Measurements from ENCODE around the gene SLC25A24.

DNA sequence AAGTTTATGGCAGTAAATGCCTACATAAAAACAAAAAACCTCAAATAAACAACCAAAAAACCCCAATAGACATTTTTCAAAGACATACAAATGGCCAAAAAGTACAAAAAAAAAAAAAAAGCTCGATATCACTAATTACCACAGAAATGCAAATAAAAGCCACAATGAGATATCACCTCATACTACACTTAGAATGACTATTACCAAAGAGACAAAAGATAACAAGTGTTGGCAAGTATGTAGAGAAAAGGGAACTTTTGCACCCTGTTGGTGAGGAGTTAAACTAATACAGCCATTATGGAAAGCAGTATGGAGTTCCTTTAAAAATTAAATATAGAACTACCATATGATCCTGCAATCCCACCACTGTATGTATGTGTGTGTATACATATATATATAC lies 21.1 kb downstream of the SLC25A24 start:
- TF ChIP-seq ADNP (tag; IDR thresholded peaks at IDR 0.05), result no peak
- TF ChIP-seq TRIM24 (IDR thresholded peaks at IDR 0.05), result no peak
- TF ChIP-seq PHF8 (IDR thresholded peaks at IDR 0.05; ENCODE audit: borderline replicate concordance, low read length), result no peak
- TF ChIP-seq, protein P1, sequence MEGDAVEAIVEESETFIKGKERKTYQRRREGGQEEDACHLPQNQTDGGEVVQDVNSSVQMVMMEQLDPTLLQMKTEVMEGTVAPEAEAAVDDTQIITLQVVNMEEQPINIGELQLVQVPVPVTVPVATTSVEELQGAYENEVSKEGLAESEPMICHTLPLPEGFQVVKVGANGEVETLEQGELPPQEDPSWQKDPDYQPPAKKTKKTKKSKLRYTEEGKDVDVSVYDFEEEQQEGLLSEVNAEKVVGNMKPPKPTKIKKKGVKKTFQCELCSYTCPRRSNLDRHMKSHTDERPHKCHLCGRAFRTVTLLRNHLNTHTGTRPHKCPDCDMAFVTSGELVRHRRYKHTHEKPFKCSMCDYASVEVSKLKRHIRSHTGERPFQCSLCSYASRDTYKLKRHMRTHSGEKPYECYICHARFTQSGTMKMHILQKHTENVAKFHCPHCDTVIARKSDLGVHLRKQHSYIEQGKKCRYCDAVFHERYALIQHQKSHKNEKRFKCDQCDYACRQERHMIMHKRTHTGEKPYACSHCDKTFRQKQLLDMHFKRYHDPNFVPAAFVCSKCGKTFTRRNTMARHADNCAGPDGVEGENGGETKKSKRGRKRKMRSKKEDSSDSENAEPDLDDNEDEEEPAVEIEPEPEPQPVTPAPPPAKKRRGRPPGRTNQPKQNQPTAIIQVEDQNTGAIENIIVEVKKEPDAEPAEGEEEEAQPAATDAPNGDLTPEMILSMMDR (IDR thresholded peaks at IDR 0.05 in 2 of 3, conservative IDR thresholded peaks at IDR 0.05 in 1 of 3; ENCODE audit: insufficient read depth in 2 of 3, low read depth in 1 of 3, low read length in 3 of 3), result no peak
- no peak for TF ChIP-seq SIN3B (IDR thresholded peaks at IDR 0.05; ENCODE audit: low read depth)

All from K562 (cell line).